Measurements from ENCODE around the gene MLXIP. TPM values are rescaled to one million over a fixed set of nuclear protein-coding genes. Genes with fewer than 3 reads are reported as not detected.
"Not testable (repeated sequence)": the region's sequence is repeated elsewhere in the genome, so short reads cannot be mapped to it uniquely, and the experiment has no call there.

The MLXIP gene
- total RNA-seq, 1 experiment from 2014 or later, result 16.9 TPM

GRCh38 chr12:122102331-122102730, 23.8 kb downstream of the MLXIP start:
- in situ Hi-C loops (cut with HindIII; ENCODE audit: low pct_unique_long_range_greater_than_20kb, low sequenced_read_pairs), result no loop called here
- no peak for DNase-seq (ENCODE audit: low read depth, low spot score)

GRCh38 chr12:122104844-122105243, 26.3 kb downstream of the MLXIP start:
- in situ Hi-C loops (cut with HindIII; ENCODE audit: low pct_unique_long_range_greater_than_20kb, low sequenced_read_pairs), result no loop called here
- DNase-seq (ENCODE audit: low read depth, low spot score), result no peak

- DNase-seq (ENCODE audit: low read depth, low spot score); in situ Hi-C loops (cut with HindIII; ENCODE audit: low pct_unique_long_range_greater_than_20kb, low sequenced_read_pairs): not testable (repeated sequence)
These were observed 26.9 kb downstream of the MLXIP start for GRCh38 chr12:122105496-122105895.

GRCh38 chr12:122106843-122107242, 28.3 kb downstream of the MLXIP start:
- in situ Hi-C loops (cut with HindIII; ENCODE audit: low pct_unique_long_range_greater_than_20kb, low sequenced_read_pairs), result no loop called here
- no peak for DNase-seq (ENCODE audit: low read depth, low spot score)

GRCh38 chr12:122107261-122107660, 28.7 kb downstream of the MLXIP start:
- in situ Hi-C loops (cut with HindIII; ENCODE audit: low pct_unique_long_range_greater_than_20kb, low sequenced_read_pairs), result no loop called here

GRCh38 chr12:122111089-122111641, 32.6 kb downstream of the MLXIP start:
- in situ Hi-C loops (cut with HindIII; ENCODE audit: low pct_unique_long_range_greater_than_20kb, low sequenced_read_pairs), result no loop called here
- DNase-seq (ENCODE audit: low read depth, low spot score), result no peak

More at GRCh38 chr12:122107261-122107660, 28.7 kb downstream of the MLXIP start:
- peak; percentile 77 for DNase-seq (ENCODE audit: low read depth, low spot score)

- peak; percentile 89 for DNase-seq (ENCODE audit: low read depth, low spot score)
- in situ Hi-C loops (cut with HindIII; ENCODE audit: low pct_unique_long_range_greater_than_20kb, low sequenced_read_pairs), result no loop called here
These were observed 38.4 kb downstream of the MLXIP start for GRCh38 chr12:122116707-122117535.

GRCh38 chr12:122117979-122118378, 39.4 kb downstream of the MLXIP start:
- in situ Hi-C loops (cut with HindIII; ENCODE audit: low pct_unique_long_range_greater_than_20kb, low sequenced_read_pairs), result no loop called here
- DNase-seq (ENCODE audit: low read depth, low spot score), result no peak

- in situ Hi-C loops (cut with HindIII; ENCODE audit: low pct_unique_long_range_greater_than_20kb, low sequenced_read_pairs); DNase-seq (ENCODE audit: low read depth, low spot score): not testable (repeated sequence)
These were observed 42.8 kb downstream of the MLXIP start for GRCh38 chr12:122121341-122121740.

GRCh38 chr12:122121745-122122144, 43.2 kb downstream of the MLXIP start:
- in situ Hi-C loops (cut with HindIII; ENCODE audit: low pct_unique_long_range_greater_than_20kb, low sequenced_read_pairs), result no loop called here
- peak; percentile 53 for DNase-seq (ENCODE audit: low read depth, low spot score)

- in situ Hi-C loops (cut with HindIII; ENCODE audit: low pct_unique_long_range_greater_than_20kb, low sequenced_read_pairs), result no loop called here
- peak; percentile 86 for DNase-seq (ENCODE audit: low read depth, low spot score)
These were observed 44.6 kb downstream of the MLXIP start for GRCh38 chr12:122123051-122123760.

- in situ Hi-C loops (cut with HindIII; ENCODE audit: low pct_unique_long_range_greater_than_20kb, low sequenced_read_pairs), result no loop called here
- DNase-seq (ENCODE audit: low read depth, low spot score), result no peak
These were observed 45.2 kb downstream of the MLXIP start for GRCh38 chr12:122123761-122124145.

- no peak for DNase-seq (ENCODE audit: low read depth, low spot score)
- in situ Hi-C loops (cut with HindIII; ENCODE audit: low pct_unique_long_range_greater_than_20kb, low sequenced_read_pairs), result no loop called here
These were observed 45.8 kb downstream of the MLXIP start for GRCh38 chr12:122124370-122124769.

- in situ Hi-C loops (cut with HindIII; ENCODE audit: low pct_unique_long_range_greater_than_20kb, low sequenced_read_pairs), result no loop called here
- DNase-seq (ENCODE audit: low read depth, low spot score), result no peak
These were observed 47.1 kb downstream of the MLXIP start for GRCh38 chr12:122125452-122126341.

- DNase-seq (ENCODE audit: low read depth, low spot score), result no peak
- in situ Hi-C loops (cut with HindIII; ENCODE audit: low pct_unique_long_range_greater_than_20kb, low sequenced_read_pairs), result no loop called here
These were observed 47.7 kb downstream of the MLXIP start for GRCh38 chr12:122126342-122126635.

- DNase-seq (ENCODE audit: low read depth, low spot score), result peak; percentile 76
- in situ Hi-C loops (cut with HindIII; ENCODE audit: low pct_unique_long_range_greater_than_20kb, low sequenced_read_pairs), result no loop called here
These were observed 48.4 kb downstream of the MLXIP start for GRCh38 chr12:122126713-122127597.

- in situ Hi-C loops (cut with HindIII; ENCODE audit: low pct_unique_long_range_greater_than_20kb, low sequenced_read_pairs), result no loop called here
- DNase-seq (ENCODE audit: low read depth, low spot score), result no peak
These were observed 49.3 kb downstream of the MLXIP start for GRCh38 chr12:122127839-122128238.

Measured in SK-MEL-5 (cell line).